Neural crest cell (in vitro differentiated cells): ENCODE measurements around the gene PSMD6. TPM values are rescaled to one million over a fixed set of nuclear protein-coding genes. Genes with fewer than 3 reads are reported as not detected.

Experiments
- DNase-seq: peaks from one replicate; pipeline ENCODE4 v3.0.0; 2021; ENCODE audit warnings: low read depth, mixed read lengths, low spot score
- H3K27ac Mint-ChIP-seq: one replicate; pipeline ENCODE4 v1.8.0; 2021; ENCODE audit warnings: mild to moderate bottlenecking, mixed read lengths; ENCODE audit not compliant: unreplicated experiment
- H3K27me3 Mint-ChIP-seq: 2 replicates; pipeline ENCODE4 v1.8.0; 2021; ENCODE audit warnings: low read depth, mild to moderate bottlenecking, mixed read lengths
- H3K36me3 Mint-ChIP-seq: 2 replicates; pipeline ENCODE4 v1.8.0; 2021; ENCODE audit warnings: low read depth, mild to moderate bottlenecking, mixed read lengths
- H3K4me1 Mint-ChIP-seq: 2 replicates; pipeline ENCODE4 v1.8.0; 2021; ENCODE audit warnings: mixed read lengths
- H3K4me3 Mint-ChIP-seq: one replicate; pipeline ENCODE4 v1.8.0; 2021; ENCODE audit warnings: mild to moderate bottlenecking, mixed read lengths
- H3K9me3 Mint-ChIP-seq: 2 replicates; pipeline ENCODE4 v1.8.0; 2021; ENCODE audit warnings: mixed read lengths
- CTCF ChIP-seq: fragments of 200-600 bp; sonication (generic); conservative IDR thresholded peaks from 2 replicates; pipeline ENCODE4 v1.5.0; 2021; ENCODE audit warnings: antibody characterized with exemption, mild to moderate bottlenecking
- total RNA-seq: library from RNA; stranded (reverse); gene quantifications from 2 replicates; pipeline ENCODE4 v1.2.1, GENCODE V29; 2021

Gene PSMD6
- total RNA-seq, 1 donor from 2014 or later, result 103 TPM

DNA sequence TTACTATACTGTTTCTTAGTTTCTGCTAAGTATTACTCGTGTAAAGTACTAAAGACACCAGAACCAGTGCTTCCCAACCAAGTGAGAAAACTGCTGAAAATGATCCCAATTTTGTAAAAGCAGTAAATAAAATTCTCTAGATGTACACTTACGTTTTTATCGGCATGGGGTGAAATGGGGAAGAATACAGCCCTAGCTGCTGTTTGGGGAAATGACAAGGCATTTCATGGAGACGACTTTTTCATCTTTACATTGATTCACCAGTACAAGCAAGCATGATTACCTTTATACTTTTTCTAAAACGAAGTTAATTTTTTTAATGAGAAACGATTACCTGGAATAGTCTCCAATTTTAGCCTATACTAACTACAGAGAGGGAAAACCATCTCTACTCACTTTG is 1.4 kb downstream of the PSMD6 start:
- Mint-ChIP-seq H3K4me3 (peak overlapping the region; percentile 89), H3K36me3 (peaks cover 8% of the 10 kb centered on the region), H3K9me3 (no peaks in the 10 kb centered on the region), H3K27ac (no peak overlapping the region), H3K27me3 (no peaks in the 10 kb centered on the region), H3K4me1 (peaks cover 21% of the 10 kb centered on the region)
- TF ChIP-seq CTCF, result no peak
- no peak for DNase-seq

GRCh38 chr3:64019879-64020278 is 3.4 kb downstream of the PSMD6 start:
- no peak overlapping the region for H3K27ac Mint-ChIP-seq
- no peak overlapping the region for H3K4me3 Mint-ChIP-seq
- no peak for DNase-seq
- peaks cover 21% of the 10 kb centered on the region for H3K4me1 Mint-ChIP-seq
- peaks cover 8% of the 10 kb centered on the region for H3K36me3 Mint-ChIP-seq
- H3K9me3 Mint-ChIP-seq, result no peaks in the 10 kb centered on the region
- TF ChIP-seq CTCF, result no peak
- H3K27me3 Mint-ChIP-seq, result no peaks in the 10 kb centered on the region

- Mint-ChIP-seq H3K4me3 (peak overlapping the region; percentile 54), H3K9me3 (no peaks in the 10 kb centered on the region), H3K27me3 (no peaks in the 10 kb centered on the region), H3K27ac (no peak overlapping the region), H3K4me1 (peaks cover 21% of the 10 kb centered on the region), H3K36me3 (peaks cover 13% of the 10 kb centered on the region)
- no peak for DNase-seq
- no peak for TF ChIP-seq CTCF
Measured at GRCh38 chr3:64019271-64019670, 4.0 kb downstream of the PSMD6 start.

GRCh38 chr3:64016941-64017620 is 6.2 kb downstream of the PSMD6 start:
- Mint-ChIP-seq H3K4me1 (peaks cover 8% of the 10 kb centered on the region), H3K36me3 (peaks cover 18% of the 10 kb centered on the region), H3K4me3 (peak overlapping the region; percentile 11), H3K9me3 (no peaks in the 10 kb centered on the region), H3K27me3 (no peaks in the 10 kb centered on the region), H3K27ac (no peak overlapping the region)
- DNase-seq, result no peak
- no peak for TF ChIP-seq CTCF

- Mint-ChIP-seq H3K4me3 (no peak overlapping the region), H3K36me3 (peaks cover 22% of the 10 kb centered on the region), H3K9me3 (no peaks in the 10 kb centered on the region), H3K27me3 (no peaks in the 10 kb centered on the region), H3K4me1 (no peaks in the 10 kb centered on the region), H3K27ac (peak overlapping the region; percentile 72)
- TF ChIP-seq CTCF, result no peak
- DNase-seq, result no peak
Measured at GRCh38 chr3:64011685-64012084, 11.6 kb downstream of the PSMD6 start.
